Activated naive CD4-positive, alpha-beta T cell treated with anti-CD3 and anti-CD28 coated beads, Interleukin-2, amount 10 ng/mL, durations not matched to agents 7 days and 5 days (primary cell): ENCODE data around the gene CPXM2.

Source experiments
- CTCF ChIA-PET: fragments of 350-600 bp; sonication (Branson Sonifier 250); formaldehyde crosslinking; loops from one replicate; lab custom pipeline; 2021; ENCODE audit warnings: antibody characterized with exemption; lab: Charles Lee
- DNase-seq: peaks from one replicate; pipeline ENCODE4 v3.0.0-alpha.2; 2020
- H3K27ac Mint-ChIP-seq: one replicate; pipeline ENCODE4 v1.8.0; 2021; ENCODE audit warnings: mild to moderate bottlenecking, moderate library complexity, mixed read lengths
- H3K27me3 Mint-ChIP-seq: one replicate; pipeline ENCODE4 v1.8.0; 2021; ENCODE audit warnings: mild to moderate bottlenecking, mixed read lengths
- H3K36me3 Mint-ChIP-seq: one replicate; pipeline ENCODE4 v1.8.0; 2021; ENCODE audit warnings: mixed read lengths
- H3K4me1 Mint-ChIP-seq: one replicate; pipeline ENCODE4 v1.8.0; 2021; ENCODE audit warnings: mixed read lengths
- H3K4me3 Mint-ChIP-seq: one replicate; pipeline ENCODE4 v1.8.0; 2021; ENCODE audit warnings: mild to moderate bottlenecking, moderate library complexity, mixed read lengths
- H3K9me3 Mint-ChIP-seq: one replicate; pipeline ENCODE4 v1.8.0; 2021; ENCODE audit warnings: mixed read lengths

Gene CPXM2

DNA sequence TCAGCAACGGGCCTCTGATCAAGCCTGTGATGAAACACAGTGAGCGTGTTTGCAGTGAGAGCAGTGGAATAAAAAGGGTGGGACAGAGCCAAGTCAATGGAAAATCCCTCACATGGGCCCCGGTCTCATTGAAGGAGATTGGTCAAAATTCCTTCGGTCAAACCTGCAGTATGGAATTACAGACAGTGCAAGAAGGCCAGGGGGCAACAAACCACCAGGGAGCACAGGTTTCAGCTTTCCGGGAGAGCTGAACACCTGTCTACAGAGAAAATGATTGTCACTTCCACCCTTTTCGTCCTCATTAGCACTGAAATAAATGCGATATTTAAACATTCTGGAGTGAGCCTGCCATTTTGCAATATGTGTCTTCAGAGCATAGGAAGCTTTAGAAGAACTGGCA is 132.6 kb downstream of the CPXM2 start:
- Mint-ChIP-seq H3K36me3 (no peaks in the 10 kb centered on the region), H3K27me3 (no peaks in the 10 kb centered on the region), H3K4me3 (no peak overlapping the region), H3K4me1 (no peaks in the 10 kb centered on the region), H3K9me3 (no peaks in the 10 kb centered on the region), H3K27ac (no peak overlapping the region)
- no peak for DNase-seq
- CTCF ChIA-PET: no interaction called here

DNA sequence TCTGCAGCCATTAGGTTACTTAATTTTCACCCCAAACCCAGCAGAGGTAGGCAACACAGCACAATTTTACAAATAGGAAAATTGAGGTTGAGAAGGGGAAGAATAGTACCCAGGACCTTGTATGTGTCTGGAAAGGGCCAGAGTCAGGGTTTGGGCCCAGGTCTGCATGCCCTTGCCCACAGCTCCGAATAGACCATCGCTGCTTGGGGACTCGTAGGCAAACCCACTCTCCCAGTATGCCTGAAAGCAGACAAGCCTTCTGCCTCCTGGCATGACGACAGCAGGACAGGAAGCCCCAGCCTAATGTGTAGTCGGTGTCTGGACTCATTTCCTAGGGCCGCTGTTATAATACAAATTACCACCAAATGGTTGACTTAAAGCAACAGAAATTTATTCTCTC is 133.8 kb downstream of the CPXM2 start:
- H3K36me3 Mint-ChIP-seq: no peaks in the 10 kb centered on the region
- no peaks in the 10 kb centered on the region for H3K27me3 Mint-ChIP-seq
- no peak overlapping the region for H3K4me3 Mint-ChIP-seq
- no peak for DNase-seq
- H3K27ac Mint-ChIP-seq: no peak overlapping the region
- no peaks in the 10 kb centered on the region for H3K9me3 Mint-ChIP-seq
- CTCF ChIA-PET: no interaction called here
- no peaks in the 10 kb centered on the region for H3K4me1 Mint-ChIP-seq

DNA sequence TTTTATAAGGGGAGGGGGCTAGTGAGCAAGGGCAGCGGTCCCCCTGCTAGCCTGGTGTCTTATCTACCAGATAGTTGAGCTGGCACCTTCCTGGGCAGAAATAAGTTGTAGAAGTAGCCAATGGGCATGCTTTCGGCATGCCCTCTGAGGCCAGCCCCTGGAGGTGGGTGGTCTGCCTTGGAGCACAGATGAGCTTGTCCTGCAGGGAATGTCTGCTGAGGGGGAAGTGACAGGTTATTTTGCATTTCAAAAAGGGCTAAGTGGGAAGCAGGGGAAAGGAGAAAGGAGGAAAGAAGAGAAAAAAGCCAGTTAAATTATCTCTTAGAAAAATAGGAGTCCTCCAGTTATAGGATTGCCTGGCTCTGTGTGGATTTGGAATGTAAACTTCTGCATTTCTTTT is 136.5 kb downstream of the CPXM2 start:
- CTCF ChIA-PET: no interaction called here
- no peaks in the 10 kb centered on the region for H3K36me3 Mint-ChIP-seq

DNA sequence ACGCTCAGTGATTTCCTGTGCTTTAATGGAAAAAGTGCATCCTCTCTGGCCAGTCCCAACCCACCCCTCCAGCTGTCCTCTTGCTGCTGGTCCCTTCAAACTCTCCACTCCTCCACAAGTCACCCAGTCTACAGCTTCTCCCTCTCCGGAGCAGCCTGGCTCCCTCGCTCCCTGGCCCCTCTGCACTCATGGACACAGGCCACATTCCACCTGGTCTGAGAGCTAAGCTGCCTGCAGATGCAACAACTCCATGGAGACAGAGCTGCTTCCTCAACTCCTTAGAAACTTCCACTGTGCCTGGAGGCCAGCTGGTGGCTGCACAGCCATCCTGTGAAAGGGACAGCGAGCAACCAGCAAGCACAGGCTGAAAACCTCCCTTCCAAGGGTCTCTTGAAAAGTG is 137.5 kb downstream of the CPXM2 start:
- Mint-ChIP-seq H3K4me1 (no peaks in the 10 kb centered on the region), H3K27me3 (no peaks in the 10 kb centered on the region), H3K4me3 (no peak overlapping the region), H3K9me3 (peaks cover 9% of the 10 kb centered on the region), H3K36me3 (no peaks in the 10 kb centered on the region), H3K27ac (no peak overlapping the region)
- CTCF ChIA-PET: no interaction called here
- DNase-seq: no peak

More for the DNA sequence above, 136.5 kb downstream of the CPXM2 start:
- H3K4me1 Mint-ChIP-seq: no peaks in the 10 kb centered on the region
- peaks cover 9% of the 10 kb centered on the region for H3K9me3 Mint-ChIP-seq
- no peak overlapping the region for H3K27ac Mint-ChIP-seq
- H3K27me3 Mint-ChIP-seq: no peaks in the 10 kb centered on the region
- no peak overlapping the region for H3K4me3 Mint-ChIP-seq
- DNase-seq: no peak

DNA sequence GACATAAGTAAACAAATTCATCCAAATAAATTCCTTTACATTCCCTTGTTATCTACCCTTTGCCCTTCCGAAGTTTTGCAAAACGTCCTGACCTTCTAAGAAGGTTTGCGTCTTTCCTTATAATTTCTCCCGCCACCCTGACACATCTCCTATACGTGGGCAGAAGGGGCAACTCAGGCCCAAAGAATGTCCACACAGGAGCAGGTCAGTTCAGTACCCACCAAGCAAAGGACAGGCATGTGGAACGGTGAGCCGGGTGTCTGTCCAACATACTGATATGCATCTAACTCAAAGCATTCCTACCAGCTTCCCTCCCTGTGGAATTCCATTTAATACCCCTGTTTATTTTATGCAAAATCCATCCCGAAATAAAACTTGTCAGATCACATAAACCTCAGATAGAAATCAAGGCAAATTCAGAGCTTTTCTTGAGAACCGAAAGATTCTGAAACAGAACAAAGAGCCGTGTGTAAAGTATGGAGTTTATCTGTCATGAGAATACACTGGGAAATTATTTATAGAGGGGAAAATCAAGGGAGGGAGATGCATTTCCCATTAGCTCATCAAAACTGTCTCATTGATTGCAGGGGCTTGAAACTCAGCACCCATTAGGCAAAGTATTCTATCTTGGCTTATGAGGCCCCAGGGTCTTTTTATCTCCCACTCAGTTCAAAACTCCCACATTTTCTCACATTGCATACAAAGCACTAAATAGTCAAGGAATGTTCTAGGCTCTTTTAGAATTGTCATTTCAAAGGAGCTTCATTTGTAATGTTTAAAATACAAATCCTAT is 140.1 kb downstream of the CPXM2 start:
- CTCF ChIA-PET: no interaction called here
- Mint-ChIP-seq H3K27ac (no peak overlapping the region), H3K4me3 (no peak overlapping the region), H3K9me3 (peaks cover 9% of the 10 kb centered on the region), H3K4me1 (no peaks in the 10 kb centered on the region), H3K36me3 (no peaks in the 10 kb centered on the region), H3K27me3 (no peaks in the 10 kb centered on the region)
- DNase-seq: no peak

DNA sequence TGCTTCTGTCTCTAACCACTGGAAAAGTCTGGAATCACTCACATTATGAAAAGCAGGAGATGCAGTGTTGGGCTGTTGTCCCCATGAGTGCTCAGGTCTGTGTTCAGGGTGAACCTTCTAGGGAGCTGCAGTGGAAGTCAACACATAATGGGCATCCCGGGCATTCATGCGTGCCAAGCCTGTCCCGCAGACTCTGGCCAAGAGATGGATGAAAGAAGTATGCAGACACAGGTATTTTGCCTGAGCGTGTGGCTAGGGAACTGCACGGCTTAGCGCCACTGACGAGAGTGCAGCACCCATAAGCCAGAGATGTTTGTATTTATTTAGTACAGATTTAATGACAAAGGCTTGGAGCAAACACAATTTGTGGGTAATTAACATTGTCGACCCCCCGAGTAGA is 140.7 kb downstream of the CPXM2 start:
- DNase-seq: no peak
- no peaks in the 10 kb centered on the region for H3K36me3 Mint-ChIP-seq
- no peaks in the 10 kb centered on the region for H3K4me1 Mint-ChIP-seq
- no peak overlapping the region for H3K27ac Mint-ChIP-seq
- no peaks in the 10 kb centered on the region for H3K27me3 Mint-ChIP-seq
- CTCF ChIA-PET: no interaction called here
- H3K4me3 Mint-ChIP-seq: no peak overlapping the region
- H3K9me3 Mint-ChIP-seq: peaks cover 9% of the 10 kb centered on the region

DNA sequence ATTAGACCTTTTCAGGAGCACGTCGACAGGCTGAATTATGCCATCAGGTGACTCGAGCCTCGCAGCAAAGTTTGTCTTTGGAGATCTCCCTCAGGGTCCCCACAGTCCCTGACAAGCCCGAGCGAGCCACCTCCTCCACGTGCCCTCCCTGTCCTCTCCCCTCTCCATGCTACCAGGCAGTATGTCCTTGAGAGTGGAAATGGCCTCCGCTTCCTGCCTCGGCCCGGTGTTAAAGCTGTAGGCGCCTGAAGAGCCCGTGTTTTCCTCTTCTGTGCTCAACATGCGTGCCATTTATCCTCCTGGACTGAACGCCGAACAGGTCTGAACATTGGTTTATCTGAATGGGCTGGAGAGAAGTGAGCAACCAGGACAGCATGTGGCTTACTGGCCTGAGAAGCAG is 142.9 kb downstream of the CPXM2 start:
- no peak for DNase-seq
- Mint-ChIP-seq H3K4me3 (no peak overlapping the region), H3K27ac (no peak overlapping the region), H3K9me3 (peaks cover 9% of the 10 kb centered on the region), H3K27me3 (no peaks in the 10 kb centered on the region), H3K36me3 (no peaks in the 10 kb centered on the region), H3K4me1 (no peaks in the 10 kb centered on the region)
- CTCF ChIA-PET: no interaction called here

DNA sequence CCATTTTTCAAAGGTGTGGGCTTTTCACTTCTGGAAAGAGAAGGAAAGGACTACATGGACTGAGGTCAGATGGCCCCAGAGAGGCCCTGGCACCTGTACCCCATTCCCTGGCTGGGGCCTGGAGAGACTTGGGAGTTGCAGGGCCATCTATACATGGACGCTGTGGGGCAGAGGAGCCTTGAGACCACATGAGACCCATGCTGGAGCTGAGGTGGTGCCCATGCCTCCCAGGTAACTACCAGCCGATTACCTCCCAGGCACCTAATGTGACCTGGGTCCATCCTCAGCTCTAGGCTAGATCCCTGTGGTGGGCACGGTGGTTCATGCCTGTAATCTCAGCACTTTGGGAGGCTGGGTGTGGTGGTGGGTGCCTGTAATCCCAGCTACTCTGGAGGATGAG is 144.2 kb downstream of the CPXM2 start:
- CTCF ChIA-PET: no interaction called here
- H3K27me3 Mint-ChIP-seq: no peaks in the 10 kb centered on the region
- no peaks in the 10 kb centered on the region for H3K4me1 Mint-ChIP-seq
- H3K9me3 Mint-ChIP-seq: peaks cover 9% of the 10 kb centered on the region
- no peak for DNase-seq
- H3K27ac Mint-ChIP-seq: no peak overlapping the region
- no peak overlapping the region for H3K4me3 Mint-ChIP-seq
- no peaks in the 10 kb centered on the region for H3K36me3 Mint-ChIP-seq

DNA sequence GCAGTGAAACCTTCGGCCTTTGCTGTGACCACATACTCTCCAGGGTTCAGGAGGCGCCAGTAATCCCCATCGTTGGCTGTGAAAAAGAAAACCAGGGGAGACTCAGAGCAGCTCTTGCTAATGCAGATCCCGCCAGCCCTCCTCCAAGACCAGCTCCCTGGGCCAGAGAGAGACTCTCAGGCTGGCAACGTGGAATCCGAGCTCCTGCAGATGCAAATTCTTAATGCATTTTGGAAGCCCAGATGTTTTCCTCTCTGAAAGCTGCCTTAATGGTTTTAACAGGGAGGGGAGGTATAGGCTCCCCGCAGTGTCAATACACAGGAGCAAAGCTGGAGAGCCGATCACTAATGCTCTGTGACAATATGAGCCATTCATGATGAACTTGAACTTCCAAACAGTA is 144.7 kb downstream of the CPXM2 start:
- Mint-ChIP-seq H3K4me1 (no peaks in the 10 kb centered on the region), H3K9me3 (peaks cover 9% of the 10 kb centered on the region), H3K36me3 (no peaks in the 10 kb centered on the region), H3K4me3 (no peak overlapping the region), H3K27me3 (no peaks in the 10 kb centered on the region), H3K27ac (no peak overlapping the region)
- CTCF ChIA-PET: no interaction called here
- DNase-seq: no peak

DNA sequence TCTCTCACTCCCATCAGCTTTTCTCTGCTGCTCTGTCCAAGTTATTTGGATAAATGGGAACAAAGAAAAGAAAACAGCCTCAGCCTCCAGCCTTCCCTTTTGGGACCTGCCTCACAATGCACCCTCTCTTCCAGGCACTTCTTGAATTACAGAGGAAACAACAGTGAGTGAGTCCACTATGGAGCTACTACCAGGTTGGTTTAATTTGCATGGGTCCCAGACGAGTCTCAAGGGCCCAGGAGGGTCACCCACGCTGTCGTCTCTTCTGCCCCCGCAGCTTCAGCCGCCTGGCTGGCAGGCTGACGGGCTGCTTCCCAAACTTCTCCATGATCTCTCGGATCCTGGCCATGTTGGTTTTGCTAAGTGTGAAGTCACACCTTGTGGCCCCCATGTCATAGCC is 145.1 kb downstream of the CPXM2 start:
- Mint-ChIP-seq H3K27me3 (no peaks in the 10 kb centered on the region), H3K9me3 (peaks cover 6% of the 10 kb centered on the region), H3K27ac (no peak overlapping the region), H3K4me1 (no peaks in the 10 kb centered on the region), H3K36me3 (no peaks in the 10 kb centered on the region), H3K4me3 (no peak overlapping the region)
- CTCF ChIA-PET: no interaction called here
- no peak for DNase-seq

DNA sequence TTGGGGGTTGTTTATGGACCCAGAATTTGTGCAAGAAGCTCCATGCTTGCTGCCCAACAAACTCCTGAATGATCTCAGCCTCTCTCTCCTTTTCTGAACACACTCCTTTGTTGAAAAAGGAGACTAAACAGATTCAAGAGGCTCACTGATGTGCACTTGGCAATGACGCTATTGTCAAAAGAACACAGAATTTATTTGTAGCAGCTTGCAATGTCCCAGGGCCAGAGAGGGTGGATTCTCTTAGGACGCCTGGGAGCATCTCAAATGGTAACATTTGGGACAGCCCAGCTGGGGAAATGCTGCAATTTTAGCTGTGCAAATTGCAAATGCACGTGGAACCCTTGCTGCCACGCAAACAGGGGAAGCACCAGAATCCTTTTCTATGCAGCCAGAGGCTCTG is 145.5 kb downstream of the CPXM2 start:
- Mint-ChIP-seq H3K9me3 (peaks cover 3% of the 10 kb centered on the region), H3K4me3 (no peak overlapping the region), H3K27ac (no peak overlapping the region), H3K36me3 (no peaks in the 10 kb centered on the region), H3K27me3 (no peaks in the 10 kb centered on the region), H3K4me1 (no peaks in the 10 kb centered on the region)
- CTCF ChIA-PET: no interaction called here
- no peak for DNase-seq

DNA sequence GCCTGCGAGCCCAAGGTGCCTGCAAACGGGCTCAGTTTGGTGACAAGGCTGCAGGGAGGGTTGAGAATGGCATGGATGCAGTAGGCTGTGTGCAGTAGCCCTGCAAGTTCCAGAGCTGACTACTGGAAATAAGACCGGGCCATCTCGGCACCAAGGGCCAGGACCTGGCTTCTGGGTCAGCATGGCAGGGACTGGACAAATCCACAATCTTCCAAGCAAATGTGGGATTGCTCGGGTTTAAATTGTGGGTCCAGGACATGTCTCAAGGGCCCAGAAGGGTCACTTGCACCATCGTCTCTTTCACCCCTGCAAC is 147.4 kb downstream of the CPXM2 start:
- H3K27ac Mint-ChIP-seq: no peak overlapping the region
- DNase-seq: no peak
- H3K4me3 Mint-ChIP-seq: no peak overlapping the region
- no peaks in the 10 kb centered on the region for H3K27me3 Mint-ChIP-seq
- CTCF ChIA-PET: no interaction called here
- no peaks in the 10 kb centered on the region for H3K9me3 Mint-ChIP-seq
- no peaks in the 10 kb centered on the region for H3K4me1 Mint-ChIP-seq
- H3K36me3 Mint-ChIP-seq: no peaks in the 10 kb centered on the region

DNA sequence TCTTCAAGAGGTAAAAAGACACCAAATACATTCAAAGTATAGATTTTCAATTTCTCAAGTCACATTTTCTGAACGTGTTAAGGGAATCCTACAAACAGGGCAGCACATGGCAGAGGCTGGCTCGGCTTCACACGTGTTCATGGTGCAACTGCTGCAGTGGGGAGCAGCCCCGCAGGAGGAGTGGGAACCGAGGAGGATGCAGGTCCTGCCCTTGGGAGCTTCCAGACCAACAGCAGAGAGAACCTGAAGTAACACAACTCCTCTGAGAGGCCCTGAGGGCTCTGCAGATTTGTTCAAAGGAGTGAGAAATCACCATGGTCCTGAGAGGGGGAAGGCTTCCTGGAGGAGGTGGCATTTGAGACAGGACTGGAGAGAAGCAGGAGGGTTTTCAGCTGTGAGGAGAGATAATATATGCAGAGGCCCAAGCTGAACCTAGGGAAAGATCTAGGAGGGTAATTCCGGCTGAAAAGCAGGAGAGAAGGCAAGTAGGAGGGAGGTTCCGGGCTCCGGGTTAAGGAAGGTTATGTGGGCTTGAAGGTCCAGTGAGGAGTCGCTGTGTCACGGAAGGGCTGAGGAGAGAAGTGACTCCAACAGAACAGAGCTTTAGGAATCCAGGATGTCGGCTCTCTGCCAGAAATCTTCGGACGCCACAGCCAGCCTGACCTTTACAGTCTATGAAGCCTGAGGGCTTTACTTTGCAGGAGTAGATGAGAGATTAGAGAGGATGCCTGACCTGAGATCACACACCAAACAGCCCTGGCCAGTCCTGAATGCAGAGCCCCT is 148.0 kb downstream of the CPXM2 start:
- CTCF ChIA-PET: no interaction called here
- no peak overlapping the region for H3K27ac Mint-ChIP-seq
- H3K4me1 Mint-ChIP-seq: no peaks in the 10 kb centered on the region
- DNase-seq: no peak
- no peak overlapping the region for H3K4me3 Mint-ChIP-seq
- H3K27me3 Mint-ChIP-seq: no peaks in the 10 kb centered on the region
- no peaks in the 10 kb centered on the region for H3K9me3 Mint-ChIP-seq
- H3K36me3 Mint-ChIP-seq: no peaks in the 10 kb centered on the region

DNA sequence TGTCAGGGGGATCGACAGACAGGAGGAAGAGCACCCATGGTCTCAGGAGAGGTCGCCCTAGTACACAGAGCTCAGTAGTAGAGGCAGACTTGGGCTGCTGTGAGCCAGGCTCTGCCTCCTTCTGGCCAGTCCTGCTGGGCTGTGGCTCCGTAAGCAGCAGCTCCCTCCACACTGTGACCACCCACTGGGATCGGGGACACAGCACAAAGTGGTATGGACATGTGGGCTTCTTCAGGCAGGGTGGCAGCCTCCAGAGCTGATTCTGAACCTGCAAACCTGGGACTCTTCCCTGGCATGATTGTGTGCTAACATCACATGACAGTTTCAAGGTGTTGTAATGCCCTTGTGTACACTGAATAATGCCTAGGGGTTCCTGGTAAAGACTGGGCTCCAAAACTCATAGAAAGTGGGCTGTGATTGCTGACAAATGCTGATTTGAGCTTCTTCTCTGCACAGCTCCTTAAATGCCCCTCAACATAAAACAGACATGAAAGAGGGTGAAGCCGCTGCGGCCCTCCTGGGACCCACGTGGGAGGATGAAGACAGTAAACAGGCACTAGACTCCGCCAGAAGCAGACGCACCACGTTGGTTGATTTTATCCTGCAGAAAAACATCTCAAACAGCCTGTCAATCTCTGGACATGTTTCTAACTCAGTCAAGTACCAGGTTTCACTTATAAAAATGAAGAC is 148.7 kb downstream of the CPXM2 start:
- no peaks in the 10 kb centered on the region for H3K9me3 Mint-ChIP-seq
- no peaks in the 10 kb centered on the region for H3K27me3 Mint-ChIP-seq
- no peak overlapping the region for H3K4me3 Mint-ChIP-seq
- CTCF ChIA-PET: no interaction called here
- no peak overlapping the region for H3K27ac Mint-ChIP-seq
- no peaks in the 10 kb centered on the region for H3K4me1 Mint-ChIP-seq
- H3K36me3 Mint-ChIP-seq: no peaks in the 10 kb centered on the region
- no peak for DNase-seq

DNA sequence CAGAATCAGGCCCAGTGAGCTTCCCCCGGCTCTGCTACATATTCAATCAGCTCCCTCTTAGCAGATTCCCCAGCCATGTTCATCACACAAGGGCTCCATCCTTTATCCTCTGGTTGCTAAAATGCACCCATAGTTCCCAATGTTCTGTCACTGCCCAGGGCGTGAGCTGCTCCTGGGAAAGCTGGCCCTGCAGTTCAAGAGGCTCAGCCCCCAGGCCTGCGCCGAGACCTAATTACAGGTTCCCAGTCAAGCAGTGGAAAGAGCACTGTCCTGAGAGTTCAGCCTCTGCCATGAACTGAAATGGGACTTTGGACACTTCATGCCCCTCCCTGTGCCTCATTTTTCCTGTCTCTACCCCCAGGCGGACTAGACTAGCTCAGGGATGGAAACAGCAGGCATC is 149.9 kb downstream of the CPXM2 start:
- CTCF ChIA-PET: no interaction called here
- Mint-ChIP-seq H3K36me3 (no peaks in the 10 kb centered on the region), H3K4me3 (no peak overlapping the region), H3K4me1 (no peaks in the 10 kb centered on the region), H3K27ac (no peak overlapping the region), H3K9me3 (no peaks in the 10 kb centered on the region), H3K27me3 (no peaks in the 10 kb centered on the region)
- DNase-seq: no peak
